DOHH2 (cell line): ENCODE results near the gene LCN10.

Source experiments
- H3F3A ChIP-seq: fragments of 200-600 bp; sonication (generic), shearing (Covaris generic); 2 replicates; pipeline ENCODE4 v1.6.0; 2016; ENCODE audit warnings: antibody characterized with exemption, mild to moderate bottlenecking; ENCODE audit not compliant: control insufficient read depth, insufficient read depth
- H3K27ac ChIP-seq: fragments of 200-600 bp; sonication (generic); 2 replicates; pipeline ENCODE4 v1.5.1; 2014; ENCODE audit warnings: low read depth, mild to moderate bottlenecking, low read length, moderate library complexity
- H3K27me3 ChIP-seq: fragments of 200-600 bp; sonication (generic); 2 replicates; pipeline ENCODE4 v1.6.1; 2014; ENCODE audit warnings: mild to moderate bottlenecking, low read length, mixed read lengths; ENCODE audit not compliant: control insufficient read depth
- H3K36me3 ChIP-seq: fragments of 200-600 bp; sonication (generic); 2 replicates; pipeline ENCODE4 v1.6.1; 2014; ENCODE audit warnings: mild to moderate bottlenecking, low read length, moderate library complexity, mixed read lengths; ENCODE audit not compliant: control insufficient read depth
- H3K4me1 ChIP-seq: fragments of 200-600 bp; sonication (generic); 2 replicates; pipeline ENCODE4 v1.6.1; 2014; ENCODE audit warnings: mild to moderate bottlenecking, low read length, mixed read lengths; ENCODE audit not compliant: control insufficient read depth
- H3K4me2 ChIP-seq: fragments of 200-600 bp; sonication (generic); 2 replicates; pipeline ENCODE4 v1.6.0; 2014; ENCODE audit warnings: mild to moderate bottlenecking, low read length, moderate library complexity
- H3K4me3 ChIP-seq: fragments of 200-600 bp; sonication (generic); 2 replicates; pipeline ENCODE4 v1.5.1; 2014; ENCODE audit warnings: mild to moderate bottlenecking, low read length, mixed read lengths
- H3K79me2 ChIP-seq: fragments of 200-600 bp; sonication (generic); 2 replicates; pipeline ENCODE4 v1.6.1; 2014; ENCODE audit warnings: mild to moderate bottlenecking, low read length, mixed read lengths; ENCODE audit not compliant: control insufficient read depth
- H3K9me2 ChIP-seq: fragments of 200-600 bp; sonication (generic); replicated peaks from 2 replicates; pipeline ENCODE4 v1.6.1; 2014; ENCODE audit warnings: mild to moderate bottlenecking, low read length, mixed read lengths; ENCODE audit not compliant: control insufficient read depth
- H3K9me3 ChIP-seq: fragments of 200-600 bp; sonication (generic); 2 replicates; pipeline ENCODE4 v1.6.1; 2014; ENCODE audit warnings: antibody characterized with exemption, low read length, mixed read lengths; ENCODE audit not compliant: control insufficient read depth, insufficient read depth
- H4K20me1 ChIP-seq: fragments of 200-600 bp; sonication (generic); 2 replicates; pipeline ENCODE4 v1.6.0; 2014; ENCODE audit warnings: low read depth, mild to moderate bottlenecking, antibody characterized with exemption, low read length, moderate library complexity; ENCODE audit not compliant: control insufficient read depth, insufficient read depth
- CTCF ChIP-seq: fragments of 200-600 bp; sonication (generic); IDR thresholded peaks from one replicate; pipeline ENCODE4 v1.5.1; 2014; ENCODE audit warnings: antibody characterized with exemption, mild to moderate bottlenecking, low read depth, low read length; ENCODE audit not compliant: poor library complexity, severe bottlenecking
- EZH2phosphoT487 ChIP-seq: fragments of 200-600 bp; sonication (generic); IDR thresholded peaks from 2 replicates; pipeline ENCODE4 v1.6.1; 2017; ENCODE audit warnings: borderline replicate concordance, mild to moderate bottlenecking, antibody characterized with exemption, low read length, moderate library complexity, mixed read lengths

Gene LCN10

GRCh38 chr9:136743639-136744211, 985 bp upstream of the LCN10 start:
- no peaks in the 10 kb centered on the region for H3K9me2 ChIP-seq
- H3K27ac ChIP-seq = no peak overlapping the region
- H3K27me3 ChIP-seq = peaks cover 45% of the 10 kb centered on the region
- H4K20me1 ChIP-seq = no peaks in the 10 kb centered on the region
- no peaks in the 10 kb centered on the region for H3K79me2 ChIP-seq
- no peak overlapping the region for H3K4me3 ChIP-seq
- no peaks in the 10 kb centered on the region for H3K9me3 ChIP-seq
- no peaks in the 10 kb centered on the region for H3F3A ChIP-seq
- TF ChIP-seq CTCF = no peak
- TF ChIP-seq EZH2phosphoT487 = no peak
- peaks cover 30% of the 10 kb centered on the region for H3K4me1 ChIP-seq
- no peaks in the 10 kb centered on the region for H3K36me3 ChIP-seq
- no peak overlapping the region for H3K4me2 ChIP-seq

DNA sequence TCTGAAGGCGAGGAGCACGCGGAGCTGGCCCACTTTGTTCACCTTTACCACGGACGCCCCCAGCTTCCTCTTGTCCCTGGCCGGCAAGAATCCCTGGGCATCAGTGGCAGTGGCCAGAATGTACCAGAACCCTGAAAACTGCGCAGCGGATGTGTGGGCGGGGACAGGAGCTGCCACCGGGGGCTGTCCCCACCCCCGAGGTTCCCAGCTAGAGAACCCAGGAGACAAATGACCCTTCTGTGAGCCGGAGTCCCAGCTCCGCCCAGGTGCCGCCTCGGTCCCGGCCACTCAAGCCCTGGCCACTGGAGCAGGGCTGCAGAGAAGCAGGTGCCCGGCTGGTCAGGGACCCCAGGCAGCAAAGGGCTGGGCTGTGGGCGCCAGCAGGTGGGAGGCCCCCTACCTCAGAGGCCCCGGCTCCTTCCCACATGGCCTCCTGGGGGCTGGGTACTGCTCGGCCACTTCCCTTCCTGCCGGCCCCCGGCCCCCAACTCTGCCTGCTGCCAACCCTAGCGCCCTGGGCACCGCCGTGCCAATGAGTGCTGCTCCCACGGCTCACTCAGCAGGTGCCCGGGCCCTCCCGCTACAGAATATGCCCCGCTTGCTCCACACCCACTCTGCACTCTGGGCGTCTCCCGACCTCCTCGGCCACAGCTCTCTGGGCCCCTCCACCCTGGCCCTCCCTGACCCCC, 713 bp downstream of the LCN10 start:
- H4K20me1 ChIP-seq = no peaks in the 10 kb centered on the region
- H3K9me2 ChIP-seq = no peaks in the 10 kb centered on the region
- H3K79me2 ChIP-seq = no peaks in the 10 kb centered on the region
- H3K36me3 ChIP-seq = no peaks in the 10 kb centered on the region
- H3K27ac ChIP-seq = no peak overlapping the region
- peak overlapping the region; percentile 59 for H3K4me3 ChIP-seq
- H3F3A ChIP-seq = no peaks in the 10 kb centered on the region
- H3K9me3 ChIP-seq = no peaks in the 10 kb centered on the region
- no peak for TF ChIP-seq EZH2phosphoT487
- TF ChIP-seq CTCF = peak; percentile 11
- H3K4me2 ChIP-seq = peak overlapping the region; percentile 75
- H3K27me3 ChIP-seq = peaks cover 45% of the 10 kb centered on the region
- peaks cover 24% of the 10 kb centered on the region for H3K4me1 ChIP-seq

- Histone ChIP-seq H3K9me3 (no peaks in the 10 kb centered on the region), H3K79me2 (no peaks in the 10 kb centered on the region), H4K20me1 (no peaks in the 10 kb centered on the region), H3K36me3 (no peaks in the 10 kb centered on the region), H3F3A (no peaks in the 10 kb centered on the region), H3K4me2 (peak overlapping the region; percentile 75), H3K27me3 (peaks cover 45% of the 10 kb centered on the region), H3K9me2 (no peaks in the 10 kb centered on the region), H3K4me1 (peaks cover 24% of the 10 kb centered on the region), H3K4me3 (peak overlapping the region; percentile 59), H3K27ac (no peak overlapping the region)
- TF ChIP-seq CTCF = no peak
- no peak for TF ChIP-seq EZH2phosphoT487
Observed at GRCh38 chr9:136740971-136741882, 1.5 kb downstream of the LCN10 start.
